Mesenchymal stem cell (in vitro differentiated cells and primary cell): ENCODE measurements around the gene GNAT1. TPM values are rescaled to one million over a fixed set of nuclear protein-coding genes. Genes with fewer than 3 reads are reported as not detected.
A peak's percentile ranks its signal among the peaks of the same experiment; 100 is the strongest.

Experiments
- DNase-seq: peaks from one replicate; pipeline ENCODE4 v3.0.0-alpha.2; 2013
- H2AFZ ChIP-seq: one replicate; pipeline ENCODE4 v1.6.1; 2013; ENCODE audit warnings: low read depth, mild to moderate bottlenecking, control low read depth, inconsistent platforms, low read length, moderate library complexity
- H2AK5ac ChIP-seq: 2 replicates; pipeline ENCODE4 v1.6.1; 2013; ENCODE audit warnings: low read length, moderate library complexity, mild to moderate bottlenecking, inconsistent platforms; ENCODE audit not compliant: severe bottlenecking
- H2BK120ac ChIP-seq: one replicate; pipeline ENCODE4 v1.6.1; 2013; ENCODE audit warnings: low read depth, mild to moderate bottlenecking, inconsistent platforms, low read length, moderate library complexity
- H2BK12ac ChIP-seq, 2 experiments: one replicate each; pipeline ENCODE4 v1.6.1; 2013; ENCODE audit warnings: inconsistent platforms in 2 of 2, low read length in 2 of 2, mild to moderate bottlenecking in 2 of 2, moderate library complexity in 2 of 2, control low read depth in 1 of 2
- H2BK15ac ChIP-seq: one replicate; pipeline ENCODE4 v1.6.1; 2013; ENCODE audit warnings: mild to moderate bottlenecking, low read depth, inconsistent platforms; ENCODE audit not compliant: poor library complexity, severe bottlenecking
- H2BK5ac ChIP-seq: 2 replicates; pipeline ENCODE4 v1.6.1; 2013; ENCODE audit warnings: low read depth, mild to moderate bottlenecking, low read length, control low read depth, inconsistent platforms; ENCODE audit not compliant: poor library complexity, severe bottlenecking
- H3K14ac ChIP-seq, 2 experiments: one replicate each; pipeline ENCODE4 v1.6.1; 2013; ENCODE audit warnings: inconsistent platforms in 2 of 2, low read length in 2 of 2, control low read depth in 1 of 2, mild to moderate bottlenecking in 1 of 2, moderate library complexity in 1 of 2
- H3K18ac ChIP-seq, 2 experiments: one replicate each; pipeline ENCODE4 v1.6.1; 2013; ENCODE audit warnings: inconsistent platforms in 2 of 2, low read length in 2 of 2, control low read depth in 1 of 2, low read depth in 1 of 2, mild to moderate bottlenecking in 1 of 2
- H3K23ac ChIP-seq, 2 experiments: one replicate each; pipeline ENCODE4 v1.6.1; 2013; ENCODE audit warnings: inconsistent platforms in 2 of 2, low read length in 2 of 2, mild to moderate bottlenecking in 2 of 2, moderate library complexity in 2 of 2, control low read depth in 1 of 2
- H3K27ac ChIP-seq: 2 replicates; pipeline ENCODE4 v1.5.1; 2013; ENCODE audit warnings: mild to moderate bottlenecking, moderate library complexity, low read length, control low read depth, inconsistent platforms; ENCODE audit not compliant: poor library complexity, severe bottlenecking
- H3K27me3 ChIP-seq, 2 experiments: 2 replicates each; pipeline versions ENCODE4 v1.6.1 to v1.7.0; 2013; ENCODE audit warnings: low read length in 2 of 2, mild to moderate bottlenecking in 2 of 2, moderate library complexity in 2 of 2, control low read depth in 1 of 2, inconsistent platforms in 1 of 2; ENCODE audit not compliant: control insufficient read depth in 1 of 2, insufficient read depth in 1 of 2
- H3K36me3 ChIP-seq, 2 experiments: 2 replicates each; pipeline versions ENCODE4 v1.6.1 to v1.7.0; 2013; ENCODE audit warnings: low read length in 2 of 2, control low read depth in 1 of 2, inconsistent platforms in 1 of 2, low read depth in 1 of 2, mild to moderate bottlenecking in 1 of 2; ENCODE audit not compliant: insufficient read depth in 2 of 2, control insufficient read depth in 1 of 2
- H3K4ac ChIP-seq, 2 experiments: one replicate each; pipeline ENCODE4 v1.6.1; 2013; ENCODE audit warnings: inconsistent platforms in 2 of 2, low read length in 2 of 2, mild to moderate bottlenecking in 2 of 2, moderate library complexity in 2 of 2, control low read depth in 1 of 2, low read depth in 1 of 2
- H3K4me1 ChIP-seq: 2 replicates; pipeline ENCODE4 v1.6.1; 2013; ENCODE audit warnings: low read depth, low read length, control low read depth; ENCODE audit not compliant: control insufficient read depth, insufficient read depth
- H3K4me2 ChIP-seq: 2 replicates; pipeline ENCODE4 v1.6.1; 2013; ENCODE audit warnings: low read length, mild to moderate bottlenecking, inconsistent platforms; ENCODE audit not compliant: poor library complexity, severe bottlenecking
- H3K4me3 ChIP-seq, 2 experiments: 2 replicates each; pipeline versions ENCODE4 v1.5.1 to v1.7.0; 2013; ENCODE audit warnings: low read length in 2 of 2, mild to moderate bottlenecking in 2 of 2, control low read depth in 1 of 2, low read depth in 1 of 2; ENCODE audit not compliant: insufficient read depth in 1 of 2
- H3K79me1 ChIP-seq: replicated peaks from 2 replicates; pipeline ENCODE4 v1.6.1; 2013; ENCODE audit warnings: mild to moderate bottlenecking, control low read depth, low read length, inconsistent platforms; ENCODE audit not compliant: poor library complexity, severe bottlenecking
- H3K9ac ChIP-seq: 2 replicates; pipeline ENCODE4 v1.7.0; 2013; ENCODE audit warnings: mild to moderate bottlenecking, low read length, moderate library complexity
- H3K9me3 ChIP-seq: 2 replicates; pipeline ENCODE4 v1.7.0; 2013; ENCODE audit warnings: mild to moderate bottlenecking, low read length; ENCODE audit not compliant: control insufficient read depth
- H4K8ac ChIP-seq: one replicate; pipeline ENCODE4 v1.6.1; 2013; ENCODE audit warnings: inconsistent platforms, mild to moderate bottlenecking, low read length, moderate library complexity
- H4K91ac ChIP-seq: one replicate; pipeline ENCODE4 v1.6.1; 2013; ENCODE audit warnings: mild to moderate bottlenecking, low read length, inconsistent platforms
- WGBS: methylation state at CpG from one replicate; pipeline ENCODE4 v1.1.7; 2013; ENCODE audit warnings: mixed read lengths; 5-methylcytosine and 5-hydroxymethylcytosine counted together
- polyA plus RNA-seq, 2 experiments: library from polyadenylated mRNA; stranded (reverse); fragments of 200-250 nt; gene quantifications; one replicate each; pipeline ENCODE4 v1.2.3, GENCODE V29; 2013

The GNAT1 gene
- not detected for polyA plus RNA-seq (2013, experiment 1 of 2)
- polyA plus RNA-seq (2013, experiment 2 of 2) = not detected

DNA sequence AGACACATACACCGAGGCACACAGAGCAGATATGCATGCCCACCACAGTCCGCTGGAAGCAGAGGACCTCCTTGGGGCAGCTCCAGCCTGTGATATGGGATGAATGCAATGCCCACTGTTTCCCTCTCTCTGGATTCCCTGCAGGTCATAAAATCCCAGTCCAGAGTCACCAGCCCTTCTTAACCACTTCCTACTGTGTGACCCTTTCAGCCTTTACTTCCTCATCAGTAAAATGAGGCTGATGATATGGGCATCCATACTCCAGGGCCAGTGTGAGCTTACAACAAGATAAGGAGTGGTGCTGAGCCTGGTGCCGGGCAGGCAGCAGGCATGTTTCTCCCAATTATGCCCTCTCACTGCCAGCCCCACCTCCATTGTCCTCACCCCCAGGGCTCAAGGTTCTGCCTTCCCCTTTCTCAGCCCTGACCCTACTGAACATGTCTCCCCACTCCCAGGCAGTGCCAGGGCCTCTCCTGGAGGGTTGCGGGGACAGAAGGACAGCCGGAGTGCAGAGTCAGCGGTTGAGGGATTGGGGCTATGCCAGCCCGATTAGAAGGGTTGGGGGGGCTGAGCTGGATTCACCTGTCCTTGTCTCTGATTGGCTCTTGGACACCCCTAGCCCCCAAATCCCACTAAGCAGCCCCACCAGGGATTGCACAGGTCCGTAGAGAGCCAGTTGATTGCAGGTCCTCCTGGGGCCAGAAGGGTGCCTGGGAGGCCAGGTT, at the start of gene GNAT1:
Gene GNAT1 (plus strand): TSS at position 675 of the 725 bp plus-strand sequence. CDS start 116 bp downstream, outside the sequence.
- Histone ChIP-seq H3K36me3 (peaks cover 0 to 8% of the 10 kb centered on the region in 2 experiments), H3K4me1 (peaks cover 14% of the 10 kb centered on the region), H3K4me3 (no peak within 1 kb of the TSS), H3K9ac (no peak within 1 kb of the TSS), H3K4ac (no peak within 1 kb of the TSS), H4K8ac (no peak within 1 kb of the TSS), H3K27me3 (peaks cover 29 to 55% of the 10 kb centered on the region in 2 experiments), H3K9me3 (no peaks in the 10 kb centered on the region), H3K27ac (no peak within 1 kb of the TSS), H4K91ac (no peak within 1 kb of the TSS), H2BK5ac (no peak within 1 kb of the TSS), H2BK15ac (no peak within 1 kb of the TSS), H2AK5ac (no peak within 1 kb of the TSS), H3K18ac (no peak within 1 kb of the TSS), H3K4me2 (no peak within 1 kb of the TSS), H3K23ac (no peak within 1 kb of the TSS), H3K79me1 (no peaks in the 10 kb centered on the region), H3K14ac (no peak within 1 kb of the TSS), H2BK12ac (no peak within 1 kb of the TSS), H2AFZ (no peak within 1 kb of the TSS), H2BK120ac (no peak within 1 kb of the TSS)
- WGBS = 66% methylated on average over 4 of the region's 8 CpGs
- no peak for DNase-seq

GRCh38 chr3:50146316-50146901, 45.0 kb upstream of the GNAT1 start:
- H2AK5ac ChIP-seq = no peak overlapping the region
- H4K8ac ChIP-seq = no peak overlapping the region
- H3K27me3 ChIP-seq = peaks cover 0 to 29% of the 10 kb centered on the region in 2 experiments
- H2BK15ac ChIP-seq = no peak overlapping the region
- no peak overlapping the region for H3K4me2 ChIP-seq
- DNase-seq = no peak
- no peak overlapping the region for H3K14ac ChIP-seq
- no peak overlapping the region for H3K9ac ChIP-seq
- H2AFZ ChIP-seq = no peak overlapping the region
- no peaks in the 10 kb centered on the region for H3K79me1 ChIP-seq
- H3K9me3 ChIP-seq = no peaks in the 10 kb centered on the region
- H4K91ac ChIP-seq = no peak overlapping the region
- H2BK12ac ChIP-seq = peak overlapping the region; percentile 49 to 80
- H3K4ac ChIP-seq = no peak overlapping the region
- 55% methylated on average over 2 of the region's 3 CpGs for WGBS
- H3K18ac ChIP-seq = peak overlapping the region; percentile 23 to 64
- H3K27ac ChIP-seq = no peak overlapping the region
- H3K23ac ChIP-seq = no peak overlapping the region
- no peak overlapping the region for H3K4me3 ChIP-seq
- H2BK5ac ChIP-seq = no peak overlapping the region
- no peak overlapping the region for H2BK120ac ChIP-seq
- H3K4me1 ChIP-seq = peaks cover 2% of the 10 kb centered on the region
- no peaks in the 10 kb centered on the region for H3K36me3 ChIP-seq

DNA sequence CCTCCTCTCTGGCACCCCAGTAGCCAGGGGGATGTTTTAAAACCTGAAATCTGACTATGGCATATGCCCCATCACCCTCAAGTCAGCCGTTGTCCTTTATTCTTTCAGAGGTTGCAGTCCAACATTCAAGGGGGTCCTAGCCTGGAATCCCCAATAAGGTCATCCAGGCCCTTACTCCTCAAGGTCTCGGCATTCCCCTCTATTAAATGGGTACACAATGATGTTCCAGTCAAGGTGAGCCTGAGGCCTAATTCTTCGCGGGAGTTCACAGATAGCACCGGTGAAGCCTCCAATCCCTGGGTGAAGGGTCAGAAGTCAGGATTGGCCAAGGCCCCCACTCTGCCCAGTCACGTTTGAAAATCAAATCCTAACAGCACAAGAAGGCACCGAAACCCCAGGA, 44.4 kb upstream of the GNAT1 start:
- no peak overlapping the region for H2AK5ac ChIP-seq
- no peaks in the 10 kb centered on the region for H3K36me3 ChIP-seq

GRCh38 chr3:50147447-50147846, 44.0 kb upstream of the GNAT1 start:
- peak overlapping the region; percentile 62 to 65 for H2BK12ac ChIP-seq
- no peaks in the 10 kb centered on the region for H3K79me1 ChIP-seq
- no peak overlapping the region for H2BK15ac ChIP-seq
- DNase-seq = no peak
- H4K8ac ChIP-seq = peak overlapping the region; percentile 55
- no peak overlapping the region for H2AK5ac ChIP-seq
- no peak overlapping the region for H2BK120ac ChIP-seq
- H2BK5ac ChIP-seq = no peak overlapping the region
- H3K27me3 ChIP-seq = peaks cover 0 to 34% of the 10 kb centered on the region in 2 experiments
- no peak overlapping the region for H2AFZ ChIP-seq
- 91% methylated on average over 2 of the region's 2 CpGs for WGBS
- no peak overlapping the region for H3K14ac ChIP-seq
- no peak overlapping the region for H3K4me2 ChIP-seq
- no peak overlapping the region for H3K18ac ChIP-seq
- H3K4me3 ChIP-seq = no peak overlapping the region
- peaks cover 2% of the 10 kb centered on the region for H3K4me1 ChIP-seq
- no peak overlapping the region for H3K9ac ChIP-seq
- no peak overlapping the region for H4K91ac ChIP-seq
- no peak overlapping the region for H3K27ac ChIP-seq
- H3K4ac ChIP-seq = no peak overlapping the region
- H3K9me3 ChIP-seq = no peaks in the 10 kb centered on the region
- no peaks in the 10 kb centered on the region for H3K36me3 ChIP-seq
- peak overlapping the region in 1 of 2 experiments; percentile 35 for H3K23ac ChIP-seq

More for the DNA sequence above, 44.4 kb upstream of the GNAT1 start:
- Histone ChIP-seq H3K14ac (no peak overlapping the region), H2BK12ac (peak overlapping the region; percentile 38 to 65), H3K9ac (no peak overlapping the region), H3K27ac (no peak overlapping the region), H3K27me3 (peaks cover 0 to 34% of the 10 kb centered on the region in 2 experiments), H3K79me1 (no peaks in the 10 kb centered on the region), H3K4me1 (peaks cover 2% of the 10 kb centered on the region), H2BK15ac (peak overlapping the region; percentile 62), H4K91ac (no peak overlapping the region), H4K8ac (peak overlapping the region; percentile 55), H2AFZ (no peak overlapping the region), H2BK120ac (no peak overlapping the region), H3K9me3 (no peaks in the 10 kb centered on the region), H2BK5ac (no peak overlapping the region), H3K4me3 (no peak overlapping the region), H3K23ac (no peak overlapping the region), H3K18ac (no peak overlapping the region), H3K4ac (no peak overlapping the region), H3K4me2 (no peak overlapping the region)
- no peak for DNase-seq
- WGBS = 96% methylated on average over 7 of the region's 7 CpGs
